Lower leg skin (tissue), 4 donors: ENCODE data around the gene ZSCAN29. TPM values are rescaled to one million over a fixed set of nuclear protein-coding genes. Genes with fewer than 3 reads are reported as not detected.

Experiments
- DNase-seq, 2 donors: peaks; one replicate each; pipeline ENCODE4 v3.0.0-alpha.2; 2019; ENCODE audit warnings: low spot score in 2 of 2
- H3K4me3 ChIP-seq: fragments of 200-600 bp; sonication (generic); 2 replicates; pipeline ENCODE4 v1.5.1; 2017; ENCODE audit warnings: mild to moderate bottlenecking, low read depth; ENCODE audit not compliant: poor library complexity, severe bottlenecking
- POLR2A ChIP-seq, 2 donors: fragments of 450-650 bp; IDR thresholded peaks; one replicate each; pipeline ENCODE4 v1.6.1; 2016 to 2017; ENCODE audit warnings: antibody characterized with exemption in 2 of 2, mild to moderate bottlenecking in 1 of 2, moderate library complexity in 1 of 2
- WGBS, 2 donors: methylation state at CpG; one replicate each; pipeline ENCODE4 v1.1.5; 2018; 5-methylcytosine and 5-hydroxymethylcytosine counted together
- intact Hi-C: fragments of 100-400 bp; cut with DNase I; formaldehyde crosslinking; loops from one replicate; pipeline ENCODE4 v1.15.0; 2023; ENCODE audit warnings: low total_unique reads
- total RNA-seq, 4 donors: library from RNA; depleted of rRNA; stranded (reverse); fragments of >200 nt; gene quantifications; one replicate each; pipeline ENCODE4 v1.1.0, GENCODE V29; 2016
- TF ChIP-seq, protein P1 (sequence below), 3 donors: fragments of 450-650 bp; IDR thresholded peaks; one replicate each; pipeline ENCODE4 v1.5.1; 2016; ENCODE audit warnings: antibody characterized with exemption in 3 of 3, mild to moderate bottlenecking in 3 of 3, moderate library complexity in 2 of 3

Gene ZSCAN29
- total RNA-seq, 4 donors from 2014 or later, result 9.6 to 20.6 (median 12.9) TPM

DNA sequence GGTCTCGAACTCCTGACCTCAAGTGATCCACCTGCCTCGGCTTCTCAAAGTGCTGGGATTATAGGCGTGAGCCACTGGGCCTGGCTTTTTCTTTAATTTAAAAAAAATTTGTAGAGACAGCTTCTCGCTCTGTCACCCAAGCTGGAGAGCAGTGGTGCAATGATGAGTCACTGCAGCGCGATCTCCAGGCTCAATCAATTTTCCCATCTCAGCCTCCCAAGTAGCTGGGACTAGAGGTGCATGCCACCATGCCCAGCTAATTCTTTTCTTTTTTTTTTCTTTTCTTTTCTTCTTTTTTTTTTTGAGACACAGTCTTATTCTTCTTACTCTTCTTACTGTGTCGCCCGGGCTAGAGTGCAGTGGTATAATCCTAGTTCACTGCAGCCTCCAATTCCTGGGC, 19.9 kb upstream of the ZSCAN29 start:
- 94 to 95% methylated on average over 8 of the region's 8 CpGs for WGBS, 2 donors
- DNase-seq, result no peak
- TF ChIP-seq, protein P1, sequence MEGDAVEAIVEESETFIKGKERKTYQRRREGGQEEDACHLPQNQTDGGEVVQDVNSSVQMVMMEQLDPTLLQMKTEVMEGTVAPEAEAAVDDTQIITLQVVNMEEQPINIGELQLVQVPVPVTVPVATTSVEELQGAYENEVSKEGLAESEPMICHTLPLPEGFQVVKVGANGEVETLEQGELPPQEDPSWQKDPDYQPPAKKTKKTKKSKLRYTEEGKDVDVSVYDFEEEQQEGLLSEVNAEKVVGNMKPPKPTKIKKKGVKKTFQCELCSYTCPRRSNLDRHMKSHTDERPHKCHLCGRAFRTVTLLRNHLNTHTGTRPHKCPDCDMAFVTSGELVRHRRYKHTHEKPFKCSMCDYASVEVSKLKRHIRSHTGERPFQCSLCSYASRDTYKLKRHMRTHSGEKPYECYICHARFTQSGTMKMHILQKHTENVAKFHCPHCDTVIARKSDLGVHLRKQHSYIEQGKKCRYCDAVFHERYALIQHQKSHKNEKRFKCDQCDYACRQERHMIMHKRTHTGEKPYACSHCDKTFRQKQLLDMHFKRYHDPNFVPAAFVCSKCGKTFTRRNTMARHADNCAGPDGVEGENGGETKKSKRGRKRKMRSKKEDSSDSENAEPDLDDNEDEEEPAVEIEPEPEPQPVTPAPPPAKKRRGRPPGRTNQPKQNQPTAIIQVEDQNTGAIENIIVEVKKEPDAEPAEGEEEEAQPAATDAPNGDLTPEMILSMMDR (IDR thresholded peaks at IDR 0.05), result no peak
- TF ChIP-seq POLR2A (IDR thresholded peaks at IDR 0.05), result no peak
- H3K4me3 ChIP-seq, result no peak overlapping the region
- intact Hi-C loops, result no loop called here

DNA sequence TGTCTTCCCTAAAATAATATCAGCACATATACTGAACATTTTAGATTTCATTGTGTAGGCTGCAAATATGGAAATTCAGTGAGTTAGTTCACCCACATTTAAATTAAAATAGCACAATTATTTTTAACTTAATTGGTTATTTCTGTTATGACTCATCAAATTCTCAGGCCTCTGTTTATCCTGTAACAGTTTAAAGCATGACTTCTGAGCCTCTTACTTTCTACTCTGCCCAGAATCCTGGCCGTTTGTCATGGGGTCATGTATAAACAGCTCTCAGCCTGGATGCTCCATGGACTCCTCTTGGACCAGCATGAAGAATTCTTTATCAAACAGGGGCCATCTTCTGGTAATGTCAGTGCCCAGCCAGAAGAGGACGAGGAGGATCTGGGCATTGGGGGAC, 12.2 kb upstream of the ZSCAN29 start:
- no peak for TF ChIP-seq POLR2A (IDR thresholded peaks at IDR 0.05)
- TF ChIP-seq, protein P1 (IDR thresholded peaks at IDR 0.05), result no peak
- 74 to 77% methylated on average over 2 of the region's 2 CpGs for WGBS, 2 donors
- DNase-seq, result no peak
- intact Hi-C loops, result no loop called here
- H3K4me3 ChIP-seq, result no peak overlapping the region

DNA sequence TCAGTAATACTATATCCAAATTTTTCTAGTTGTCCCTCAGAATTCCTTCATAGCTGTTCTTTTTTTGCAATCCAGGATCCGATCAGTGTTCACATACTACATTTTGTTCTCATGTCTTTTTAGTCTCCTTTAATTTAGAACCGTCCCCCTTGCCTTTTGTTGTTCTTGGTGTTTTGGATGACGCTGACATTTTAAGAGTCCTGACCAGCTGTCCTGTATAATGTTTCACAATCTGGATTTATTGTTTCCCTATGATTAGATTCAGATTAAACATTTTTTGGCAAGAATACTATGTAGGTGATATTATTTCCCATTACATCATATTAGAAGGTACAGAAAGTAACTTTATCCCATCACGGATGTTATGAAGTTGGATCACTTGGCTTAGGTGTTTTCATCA, 11.5 kb upstream of the ZSCAN29 start:
- intact Hi-C loops, result no loop called here
- WGBS, 2 donors, result 88 to 94% methylated on average over 4 of the region's 4 CpGs
- no peak for TF ChIP-seq POLR2A (IDR thresholded peaks at IDR 0.05)
- TF ChIP-seq, protein P1 (IDR thresholded peaks at IDR 0.05), result no peak
- no peak overlapping the region for H3K4me3 ChIP-seq
- no peak for DNase-seq

DNA sequence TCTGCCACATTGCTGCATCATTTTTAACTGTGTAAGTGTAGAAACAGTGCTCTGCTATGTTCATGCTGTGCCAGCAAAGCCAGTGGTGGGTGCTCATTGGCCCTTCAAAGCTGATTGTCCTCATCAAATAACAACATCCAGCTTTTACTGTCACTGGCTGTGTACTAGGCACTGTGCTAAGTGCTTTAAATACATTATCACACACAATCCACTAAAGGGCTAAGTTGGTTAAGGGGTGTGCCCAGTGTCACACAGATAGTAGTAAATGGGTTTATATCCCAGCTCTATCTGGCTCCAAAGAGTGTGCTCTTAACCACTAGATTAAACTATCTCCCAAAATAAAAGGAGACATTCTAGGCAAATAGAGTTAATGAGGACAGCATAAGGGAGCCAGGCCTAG, 7.8 kb upstream of the ZSCAN29 start:
- H3K4me3 ChIP-seq, result no peak overlapping the region
- no peak for DNase-seq
- intact Hi-C loops, result no loop called here
- TF ChIP-seq, protein P1 (IDR thresholded peaks at IDR 0.05), result no peak
- TF ChIP-seq POLR2A (IDR thresholded peaks at IDR 0.05), result no peak

DNA sequence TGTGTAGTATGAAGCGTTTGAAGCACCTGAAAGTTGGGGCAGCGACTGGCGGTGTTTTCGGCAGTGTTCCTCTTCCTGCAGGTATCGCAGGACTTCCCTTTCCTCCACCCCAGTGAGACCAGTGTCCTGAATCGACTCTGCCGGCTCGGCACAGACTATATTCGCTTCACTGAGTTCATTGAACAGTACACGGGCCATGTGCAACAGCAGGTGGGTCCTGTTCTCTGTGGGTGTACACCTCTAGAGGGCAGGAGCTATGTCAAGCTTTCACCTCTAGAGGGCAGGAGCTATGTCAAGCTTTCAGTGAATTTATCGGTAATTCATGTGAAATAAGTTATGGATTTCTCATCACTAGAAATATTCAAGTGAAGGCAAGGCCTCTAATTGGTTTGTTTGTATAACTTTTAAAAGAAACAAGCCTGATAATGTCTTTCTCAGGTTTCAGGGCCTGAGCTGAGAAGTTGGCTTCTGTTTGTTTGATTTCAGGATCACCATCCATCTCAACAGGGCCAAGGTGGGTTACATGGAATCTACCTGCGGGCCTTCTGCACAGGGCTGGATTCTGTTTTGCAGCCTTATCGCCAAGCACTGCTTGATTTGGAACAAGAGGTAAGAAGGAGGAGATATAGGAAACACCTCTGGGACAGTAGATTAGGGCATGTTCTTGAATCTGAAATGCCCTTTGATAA, 5.3 kb upstream of the ZSCAN29 start:
- intact Hi-C loops, result no loop called here
- H3K4me3 ChIP-seq, result no peak overlapping the region
- 86 to 87% methylated on average over 13 of the region's 13 CpGs for WGBS, 2 donors
- no peak for DNase-seq
- TF ChIP-seq, protein P1 (IDR thresholded peaks at IDR 0.05), result no peak
- no peak for TF ChIP-seq POLR2A (IDR thresholded peaks at IDR 0.05)
